Measurements from ENCODE around the gene CSNK1G1. TPM values are rescaled to one million over a fixed set of nuclear protein-coding genes. Genes with fewer than 3 reads are reported as not detected.

The CSNK1G1 gene
- total RNA-seq, 1 donor = 34.0 TPM

DNA sequence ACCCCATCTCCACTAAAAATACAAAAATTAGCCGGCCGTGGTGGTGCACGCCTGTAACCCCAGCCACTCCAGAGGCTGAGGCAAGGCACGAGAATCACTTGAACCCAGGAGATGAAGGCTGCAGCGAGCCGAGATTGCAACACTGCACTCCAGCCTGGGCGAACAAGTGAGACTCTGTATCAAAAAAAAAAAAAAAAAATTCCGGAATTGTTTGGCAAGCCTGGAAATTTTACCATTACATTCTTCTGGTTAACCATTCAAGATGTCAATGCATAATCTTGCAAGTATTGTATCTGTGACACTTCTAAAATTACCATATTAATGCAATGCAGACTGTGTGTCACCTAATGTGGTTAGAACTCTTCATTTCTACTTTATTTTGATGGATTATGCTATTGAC, 67.0 kb downstream of the CSNK1G1 start:
- Histone ChIP-seq H3K79me2 (ENCODE audit: insufficient read depth, low read length) (peaks cover 68% of the 10 kb centered on the region), H3K27me3 (ENCODE audit: insufficient read depth, low read length) (no peaks in the 10 kb centered on the region), H3K4me1 (ENCODE audit: insufficient read depth, low read length) (peaks cover 13% of the 10 kb centered on the region), H3K4me3 (ENCODE audit: insufficient read depth, low read length) (no peak overlapping the region), H3K9me3 (ENCODE audit: low read depth, low read length) (no peaks in the 10 kb centered on the region), H4K20me1 (ENCODE audit: insufficient read depth, low read length) (peaks cover 16% of the 10 kb centered on the region), H2AFZ (ENCODE audit: low read length) (no peak overlapping the region), H3K36me3 (ENCODE audit: insufficient read depth, low read length) (no peaks in the 10 kb centered on the region), H3K27ac (ENCODE audit: low read depth, low read length) (no peak overlapping the region), H3K4me2 (ENCODE audit: insufficient read depth, low read length) (no peak overlapping the region)
- TF ChIP-seq, protein P1, sequence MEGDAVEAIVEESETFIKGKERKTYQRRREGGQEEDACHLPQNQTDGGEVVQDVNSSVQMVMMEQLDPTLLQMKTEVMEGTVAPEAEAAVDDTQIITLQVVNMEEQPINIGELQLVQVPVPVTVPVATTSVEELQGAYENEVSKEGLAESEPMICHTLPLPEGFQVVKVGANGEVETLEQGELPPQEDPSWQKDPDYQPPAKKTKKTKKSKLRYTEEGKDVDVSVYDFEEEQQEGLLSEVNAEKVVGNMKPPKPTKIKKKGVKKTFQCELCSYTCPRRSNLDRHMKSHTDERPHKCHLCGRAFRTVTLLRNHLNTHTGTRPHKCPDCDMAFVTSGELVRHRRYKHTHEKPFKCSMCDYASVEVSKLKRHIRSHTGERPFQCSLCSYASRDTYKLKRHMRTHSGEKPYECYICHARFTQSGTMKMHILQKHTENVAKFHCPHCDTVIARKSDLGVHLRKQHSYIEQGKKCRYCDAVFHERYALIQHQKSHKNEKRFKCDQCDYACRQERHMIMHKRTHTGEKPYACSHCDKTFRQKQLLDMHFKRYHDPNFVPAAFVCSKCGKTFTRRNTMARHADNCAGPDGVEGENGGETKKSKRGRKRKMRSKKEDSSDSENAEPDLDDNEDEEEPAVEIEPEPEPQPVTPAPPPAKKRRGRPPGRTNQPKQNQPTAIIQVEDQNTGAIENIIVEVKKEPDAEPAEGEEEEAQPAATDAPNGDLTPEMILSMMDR (IDR thresholded peaks at IDR 0.05; ENCODE audit: extremely low read depth, low read depth, low read length) = no peak
- DNase-seq (ENCODE audit: insufficient read length, low spot score, missing footprints) = no peak

- no peaks in the 10 kb centered on the region for H3K27me3 ChIP-seq (ENCODE audit: insufficient read depth, low read length)
- peak; percentile 45 for DNase-seq (ENCODE audit: insufficient read length, low spot score, missing footprints)
- H4K20me1 ChIP-seq (ENCODE audit: insufficient read depth, low read length) = peaks cover 14% of the 10 kb centered on the region
- no peak overlapping the region for H2AFZ ChIP-seq (ENCODE audit: low read length)
- H3K4me3 ChIP-seq (ENCODE audit: insufficient read depth, low read length) = no peak overlapping the region
- H3K36me3 ChIP-seq (ENCODE audit: insufficient read depth, low read length) = no peaks in the 10 kb centered on the region
- H3K4me1 ChIP-seq (ENCODE audit: insufficient read depth, low read length) = peaks cover 13% of the 10 kb centered on the region
- H3K79me2 ChIP-seq (ENCODE audit: insufficient read depth, low read length) = peaks cover 65% of the 10 kb centered on the region
- TF ChIP-seq, protein P1 (IDR thresholded peaks at IDR 0.05; ENCODE audit: extremely low read depth, low read depth, low read length) = no peak
- H3K4me2 ChIP-seq (ENCODE audit: insufficient read depth, low read length) = no peak overlapping the region
- H3K9me3 ChIP-seq (ENCODE audit: low read depth, low read length) = no peaks in the 10 kb centered on the region
- no peak overlapping the region for H3K27ac ChIP-seq (ENCODE audit: low read depth, low read length)
These were observed 67.4 kb downstream of the CSNK1G1 start for GRCh38 chr15:64288577-64288976.

DNA sequence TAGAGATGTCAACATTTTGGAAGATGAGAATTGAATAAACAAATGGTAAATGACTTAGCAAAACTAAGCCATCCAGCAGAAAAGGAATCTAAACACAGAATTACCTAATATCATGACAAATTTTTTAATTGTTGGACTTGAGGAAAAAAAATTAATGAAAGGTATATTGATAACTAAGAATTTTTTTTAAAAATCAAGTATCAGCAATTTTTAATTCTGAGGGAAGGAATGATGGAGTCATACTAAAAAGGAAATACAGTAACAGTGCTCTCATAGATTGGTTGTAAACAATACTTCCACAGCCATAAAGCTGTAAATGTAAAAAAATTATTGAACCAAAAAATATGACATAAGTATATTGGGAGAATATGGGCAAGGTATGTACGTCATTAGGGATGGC, 68.0 kb downstream of the CSNK1G1 start:
- H3K27ac ChIP-seq (ENCODE audit: low read depth, low read length) = no peak overlapping the region
- H3K4me1 ChIP-seq (ENCODE audit: insufficient read depth, low read length) = peaks cover 13% of the 10 kb centered on the region
- DNase-seq (ENCODE audit: insufficient read length, low spot score, missing footprints) = no peak
- no peak overlapping the region for H3K4me2 ChIP-seq (ENCODE audit: insufficient read depth, low read length)
- no peak overlapping the region for H2AFZ ChIP-seq (ENCODE audit: low read length)
- H3K79me2 ChIP-seq (ENCODE audit: insufficient read depth, low read length) = peaks cover 59% of the 10 kb centered on the region
- no peak overlapping the region for H3K4me3 ChIP-seq (ENCODE audit: insufficient read depth, low read length)
- no peaks in the 10 kb centered on the region for H3K9me3 ChIP-seq (ENCODE audit: low read depth, low read length)
- no peaks in the 10 kb centered on the region for H3K36me3 ChIP-seq (ENCODE audit: insufficient read depth, low read length)
- peaks cover 10% of the 10 kb centered on the region for H4K20me1 ChIP-seq (ENCODE audit: insufficient read depth, low read length)
- H3K27me3 ChIP-seq (ENCODE audit: insufficient read depth, low read length) = no peaks in the 10 kb centered on the region
- TF ChIP-seq, protein P1 (IDR thresholded peaks at IDR 0.05; ENCODE audit: extremely low read depth, low read depth, low read length) = no peak

DNA sequence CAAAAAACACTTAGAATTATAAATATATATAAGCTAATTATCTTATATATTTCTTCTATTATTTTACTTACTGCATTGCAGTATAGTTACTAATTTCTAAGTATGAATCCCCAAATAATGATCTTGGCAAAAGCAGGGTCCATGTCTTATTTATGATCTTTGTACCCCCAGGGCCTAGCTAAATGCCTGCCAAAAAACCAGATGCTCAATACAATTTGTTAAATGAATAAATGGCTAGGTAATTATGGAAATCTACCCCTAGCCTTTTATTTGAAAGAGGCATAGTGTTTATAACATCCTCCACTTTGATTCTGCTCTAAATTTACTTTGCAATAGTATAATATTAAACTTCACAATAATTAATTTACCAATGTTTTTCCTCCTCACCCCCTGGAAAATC, 69.5 kb downstream of the CSNK1G1 start:
- Histone ChIP-seq H3K79me2 (ENCODE audit: insufficient read depth, low read length) (peaks cover 60% of the 10 kb centered on the region), H3K27ac (ENCODE audit: low read depth, low read length) (no peak overlapping the region), H3K4me2 (ENCODE audit: insufficient read depth, low read length) (no peak overlapping the region), H2AFZ (ENCODE audit: low read length) (no peak overlapping the region), H3K36me3 (ENCODE audit: insufficient read depth, low read length) (no peaks in the 10 kb centered on the region), H3K27me3 (ENCODE audit: insufficient read depth, low read length) (no peaks in the 10 kb centered on the region), H3K4me1 (ENCODE audit: insufficient read depth, low read length) (peaks cover 13% of the 10 kb centered on the region), H3K9me3 (ENCODE audit: low read depth, low read length) (no peaks in the 10 kb centered on the region), H4K20me1 (ENCODE audit: insufficient read depth, low read length) (peaks cover 10% of the 10 kb centered on the region), H3K4me3 (ENCODE audit: insufficient read depth, low read length) (no peak overlapping the region)
- TF ChIP-seq, protein P1 (IDR thresholded peaks at IDR 0.05; ENCODE audit: extremely low read depth, low read depth, low read length) = no peak
- no peak for DNase-seq (ENCODE audit: insufficient read length, low spot score, missing footprints)

Data from osteoblast (primary cell).